Activated CD4-positive, alpha-beta T cell treated with anti-CD3 and anti-CD28 coated beads for 4 hours (primary cell): ENCODE data around the gene DDX59.
"Not testable (repeated sequence)": the region's sequence is repeated elsewhere in the genome, so short reads cannot be mapped to it uniquely, and the experiment has no call there.

Experiments
- DNase-seq, 2 donors: peaks; one replicate each; pipeline ENCODE4 v3.0.0-alpha.2; 2020

The DDX59 gene

DNA sequence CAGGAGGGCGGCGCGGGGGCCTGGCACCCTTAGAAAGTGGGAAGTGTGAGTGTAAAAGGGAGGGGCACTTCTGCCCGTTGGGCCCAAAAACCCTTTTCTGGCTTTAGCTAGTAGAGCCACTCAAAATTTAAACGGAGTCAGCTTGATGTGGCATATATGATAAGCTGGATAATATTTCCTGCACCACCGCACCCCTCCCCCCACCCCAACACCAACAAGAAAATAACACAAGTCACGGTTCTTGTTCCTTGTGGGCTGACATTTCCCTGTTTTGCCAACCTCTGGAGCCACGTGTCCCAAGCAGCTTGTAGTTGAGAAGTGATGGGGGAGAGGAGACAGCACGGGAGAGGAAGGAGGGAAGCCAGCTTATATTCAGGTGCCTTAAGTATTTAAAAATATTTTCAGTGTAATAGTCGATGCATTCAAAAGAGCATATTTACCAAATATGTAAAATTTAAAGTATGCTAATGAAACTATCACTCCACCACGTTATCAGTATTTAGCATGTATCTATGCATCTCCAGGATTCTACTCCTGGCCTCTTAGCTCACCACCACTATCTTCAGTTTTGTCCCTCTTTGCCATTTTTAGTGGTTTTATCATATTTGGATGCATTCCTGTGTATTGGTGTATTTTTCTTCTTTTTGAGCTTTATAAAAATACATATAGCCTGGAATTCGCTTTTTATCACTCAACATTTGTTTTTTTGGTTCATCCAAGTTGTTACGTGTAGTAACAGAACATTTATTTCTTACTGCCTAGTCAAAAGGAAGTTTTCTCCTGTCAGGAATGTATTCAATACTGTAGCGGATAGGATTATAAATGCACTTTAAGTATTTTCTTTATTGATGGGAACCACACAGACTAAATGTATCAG is 773 bp upstream of the DDX59 start:
- DNase-seq = no peak

DNA sequence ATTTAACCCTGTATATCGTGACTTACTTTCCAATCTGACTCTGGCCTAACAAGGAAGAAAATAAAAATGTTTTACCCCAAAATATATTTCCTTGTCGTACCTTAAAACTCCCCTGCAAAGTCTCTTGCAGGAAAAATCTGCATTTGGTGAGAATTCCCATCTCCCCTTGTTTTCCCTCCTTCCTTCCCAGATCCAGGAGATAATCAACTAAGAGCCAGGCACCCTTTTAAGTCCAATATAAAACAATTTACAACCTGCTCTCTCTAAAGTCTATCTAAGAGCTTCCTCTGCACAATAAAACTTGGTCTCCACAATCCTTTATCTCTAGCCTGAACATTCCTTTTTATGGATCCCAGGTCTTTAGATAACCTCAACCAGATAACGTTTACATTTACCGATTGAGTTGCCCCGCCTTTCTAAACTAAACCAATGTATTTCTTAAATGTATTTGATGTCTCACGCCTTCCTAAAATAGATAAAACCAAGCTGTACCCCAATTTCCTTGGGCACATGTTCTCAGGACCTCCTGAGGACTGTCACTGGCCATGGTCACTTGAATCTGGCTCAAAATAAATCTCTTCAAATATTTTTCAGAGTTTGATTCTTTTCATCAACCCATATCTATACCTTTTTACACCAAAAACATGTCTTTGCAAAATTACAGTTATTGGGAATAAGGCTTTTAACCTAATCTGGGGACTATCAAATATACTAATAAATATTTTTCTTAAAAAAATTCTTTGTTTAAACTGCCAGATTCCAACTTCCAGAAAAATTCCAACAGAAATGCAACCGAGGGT is 993 bp downstream of the DDX59 start:
- no peak for DNase-seq

DNA sequence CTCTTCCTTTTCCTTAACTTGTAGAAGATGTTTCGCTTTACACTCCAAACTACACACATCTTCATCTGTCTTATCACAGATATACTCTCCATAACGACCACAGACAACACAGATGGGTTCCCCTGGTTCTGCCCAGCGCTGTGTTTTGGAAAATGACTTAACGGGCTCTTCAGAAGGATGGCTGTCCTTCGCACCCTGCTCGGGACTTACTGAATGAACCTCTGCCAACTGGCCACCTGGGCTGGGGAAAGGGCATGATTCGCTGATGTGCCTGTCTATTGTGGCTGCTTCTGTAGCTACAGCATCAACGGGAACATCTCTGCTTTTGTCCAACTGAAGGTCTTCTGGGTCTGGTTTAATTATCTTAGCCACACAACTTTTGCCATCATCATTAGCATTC is 3.4 kb downstream of the DDX59 start:
- no peak for DNase-seq

DNA sequence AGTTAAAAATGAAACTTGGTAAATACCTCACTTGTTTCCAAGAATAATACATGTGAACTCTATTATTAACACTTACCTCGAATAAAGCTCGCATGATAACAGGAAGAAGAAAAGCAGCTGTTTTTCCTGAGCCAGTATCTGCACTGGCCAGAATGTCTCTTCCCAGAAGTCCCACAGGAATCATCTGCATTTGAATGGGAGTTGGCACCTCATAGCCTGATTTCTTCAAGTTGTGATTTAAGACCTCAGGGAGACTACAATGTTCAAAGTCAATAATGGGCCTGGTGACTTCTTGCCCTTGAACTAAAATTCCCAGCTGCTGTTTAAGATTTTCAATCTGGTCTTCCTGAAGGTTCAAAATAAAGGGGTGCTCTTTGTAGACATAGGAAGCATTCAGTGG is 3.8 kb downstream of the DDX59 start:
- DNase-seq = no peak

DNA sequence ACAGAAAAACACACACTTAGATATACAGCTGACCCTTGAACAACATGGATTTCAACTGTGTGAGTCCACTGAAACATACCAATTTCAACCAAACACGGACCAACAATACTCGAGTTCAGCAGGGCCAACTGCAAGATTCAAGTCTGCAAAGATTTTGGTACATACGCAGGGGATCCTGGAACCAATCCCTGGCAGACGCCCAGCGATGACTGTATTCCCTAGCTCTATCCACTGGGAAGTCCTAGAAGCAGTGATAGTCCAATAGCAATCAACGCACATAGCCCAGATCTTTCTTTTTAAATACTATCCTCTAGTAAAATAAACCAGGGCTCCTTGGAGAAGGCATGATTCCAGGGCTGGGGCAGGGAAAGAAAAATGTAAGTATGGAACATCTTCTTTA is 9.0 kb downstream of the DDX59 start:
- no peak for DNase-seq

DNA sequence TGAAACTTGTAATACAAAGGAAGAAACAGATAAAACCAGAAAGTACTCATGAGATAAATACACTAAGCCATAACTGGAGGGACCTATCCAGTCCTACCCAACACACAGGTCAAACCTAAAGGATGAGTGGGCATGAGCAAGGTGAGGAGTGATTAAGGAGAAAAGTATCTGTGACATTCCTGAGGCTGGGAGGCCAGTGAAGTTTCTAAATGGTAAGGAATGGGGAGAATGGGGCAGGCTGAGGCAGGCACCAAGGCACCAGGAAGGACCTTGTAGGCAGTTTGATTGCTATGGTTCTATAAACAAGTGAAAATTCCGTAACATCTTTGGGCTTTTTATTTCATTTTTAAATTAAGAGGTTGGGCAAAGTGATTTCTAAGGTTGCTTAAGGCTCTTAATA is 10.4 kb downstream of the DDX59 start:
- DNase-seq = no peak

DNA sequence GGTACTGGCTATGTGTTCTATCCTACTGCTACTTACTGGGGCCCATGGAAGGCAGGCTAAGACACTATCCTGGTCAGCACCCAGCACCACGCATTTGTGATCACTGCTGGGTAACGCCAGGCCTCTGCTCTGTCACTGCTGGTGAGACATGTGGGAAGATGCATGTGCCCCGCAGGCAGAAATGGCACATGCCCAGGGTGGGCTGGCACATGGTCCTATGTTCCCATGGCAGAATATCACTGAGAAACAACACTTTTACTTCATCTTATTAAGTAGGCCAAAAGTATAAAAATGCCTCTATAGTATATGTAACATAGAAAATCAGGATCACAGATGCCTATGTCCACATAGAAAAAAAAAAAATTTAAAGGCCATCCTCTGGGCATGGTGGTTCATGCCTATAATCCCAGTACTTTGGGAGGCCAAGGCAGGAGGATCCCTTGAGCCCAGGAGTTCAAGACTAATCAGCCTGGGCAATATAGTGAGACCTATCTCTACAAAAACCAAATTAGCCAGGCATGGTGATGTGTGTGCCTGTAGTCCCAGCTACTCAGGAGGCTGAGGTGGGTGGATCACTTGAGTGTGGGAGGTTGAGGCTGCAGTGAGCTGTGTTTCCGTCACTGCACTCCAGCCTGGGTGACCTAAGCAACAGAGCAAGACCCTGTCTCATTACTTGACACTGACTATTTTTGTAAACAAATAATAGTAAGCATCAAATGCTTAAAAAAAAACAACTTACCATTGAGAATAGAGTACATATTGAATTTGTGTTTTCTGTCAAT is 11.5 kb downstream of the DDX59 start:
- DNase-seq = no peak

DNA sequence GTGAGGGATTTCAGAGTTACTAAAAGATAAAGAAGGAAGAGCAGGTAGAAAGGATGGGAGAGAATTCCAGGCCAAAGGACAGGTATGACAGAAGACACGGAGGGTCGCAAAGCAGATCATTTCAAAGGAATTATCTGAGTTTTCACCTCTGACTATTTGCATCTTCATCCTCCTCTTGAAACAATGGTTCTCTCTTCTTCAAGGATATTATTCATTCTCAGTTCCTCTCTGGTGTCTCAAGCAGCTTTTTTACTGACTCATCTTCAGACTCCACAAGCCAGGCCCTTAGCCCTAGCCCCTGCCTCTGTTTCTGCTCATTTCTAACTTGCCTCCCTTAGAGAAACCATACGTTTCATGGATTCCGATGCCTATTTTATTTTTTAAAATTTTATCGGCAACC is 15.0 kb downstream of the DDX59 start:
- no peak for DNase-seq

DNA sequence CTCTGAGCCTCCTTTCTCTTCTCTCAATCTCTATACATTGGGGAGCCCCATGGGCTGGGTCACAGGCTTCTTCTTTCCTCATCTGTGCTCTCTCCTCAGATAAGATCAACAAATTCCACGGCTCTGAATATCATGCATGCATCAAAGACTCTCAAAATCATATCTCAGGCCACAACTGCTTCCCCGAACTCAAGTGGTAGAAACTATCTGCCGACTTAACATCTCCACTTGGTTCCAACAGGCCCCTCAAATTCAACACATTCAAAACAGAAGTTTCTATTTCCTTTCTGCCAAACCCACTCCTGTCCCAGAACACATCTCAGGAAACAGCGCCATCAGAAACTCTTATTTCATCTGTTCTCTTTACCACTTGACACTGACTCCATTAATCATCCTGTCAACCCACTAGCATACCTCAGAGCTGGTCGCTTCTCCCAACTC is 16.7 kb downstream of the DDX59 start:
- DNase-seq = no peak

DNA sequence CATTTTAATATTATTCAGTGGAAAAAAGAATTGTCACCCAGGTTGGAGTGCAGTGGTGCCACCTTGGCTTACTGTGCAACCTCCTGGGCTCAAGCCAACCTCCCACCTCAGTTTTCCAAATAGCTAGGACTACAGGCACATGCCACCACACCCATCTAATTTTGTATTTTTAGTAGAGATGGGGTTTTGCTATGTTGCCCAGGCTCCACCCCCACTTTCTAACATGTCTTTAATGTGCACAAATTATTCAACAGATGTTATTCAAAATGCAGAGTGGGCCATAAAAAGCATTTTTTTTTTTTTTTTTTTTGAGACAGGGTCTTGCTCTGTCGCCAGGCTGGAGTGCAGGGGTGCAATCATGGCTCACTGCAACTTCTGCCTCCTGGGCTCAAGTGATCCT is 17.3 kb downstream of the DDX59 start:
- DNase-seq = no peak

DNA sequence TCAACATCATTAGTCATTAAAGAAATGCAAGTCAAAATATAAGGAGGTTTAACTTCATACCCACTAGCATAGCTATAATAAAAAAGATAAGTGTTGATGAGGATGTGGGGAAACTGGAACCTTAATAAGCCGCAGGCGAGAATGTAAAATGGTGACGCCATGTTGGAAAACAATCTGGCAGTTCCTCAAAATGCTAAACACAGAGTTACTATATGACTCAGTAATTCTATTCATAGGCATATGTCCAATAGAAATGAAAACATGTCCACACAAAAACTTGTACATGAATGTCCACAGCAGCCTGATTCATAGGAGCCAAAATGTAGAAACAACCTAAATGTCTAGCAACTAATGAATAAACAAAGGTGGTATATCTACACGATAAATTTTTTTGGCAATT is 23.2 kb downstream of the DDX59 start:
- DNase-seq = no peak

DNA sequence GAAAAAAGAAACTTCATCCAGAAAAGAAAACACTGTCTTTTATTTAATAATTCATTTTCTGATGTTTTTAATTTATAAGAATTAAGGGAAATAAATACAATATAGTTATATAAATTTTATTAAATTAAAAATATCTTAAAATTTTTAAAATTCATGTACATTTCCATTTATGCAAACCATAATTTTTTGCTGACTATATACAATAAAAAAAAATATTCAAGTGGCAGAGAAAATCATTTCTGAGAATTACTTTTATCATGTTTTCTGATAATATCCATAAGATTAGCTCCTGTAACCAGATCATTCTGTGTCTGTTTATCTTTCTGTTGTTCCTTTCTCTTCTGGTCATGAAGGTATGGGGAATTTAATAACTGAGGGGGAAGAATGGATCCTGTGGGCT is 25.7 kb downstream of the DDX59 start:
- DNase-seq = no peak

DNA sequence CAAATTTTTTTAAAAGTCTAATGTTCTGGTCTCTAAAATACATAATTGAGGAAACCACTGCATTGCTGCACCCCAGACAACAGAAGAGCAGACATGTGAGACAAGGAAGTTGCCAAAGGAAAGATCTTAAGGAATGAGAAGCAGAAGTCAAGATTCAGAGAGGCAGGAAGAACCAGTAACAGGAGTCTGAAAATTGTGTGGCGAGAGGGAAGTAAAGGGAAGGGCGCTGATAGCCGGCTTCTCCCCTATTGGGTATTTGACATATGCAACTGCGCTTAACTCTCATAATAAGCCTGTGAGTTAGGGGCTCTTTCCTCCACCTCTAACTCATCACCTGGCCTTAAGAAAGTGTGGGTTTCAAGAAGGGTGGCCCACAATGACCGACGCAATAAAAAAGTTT is 27.2 kb downstream of the DDX59 start:
- DNase-seq = no peak

DNA sequence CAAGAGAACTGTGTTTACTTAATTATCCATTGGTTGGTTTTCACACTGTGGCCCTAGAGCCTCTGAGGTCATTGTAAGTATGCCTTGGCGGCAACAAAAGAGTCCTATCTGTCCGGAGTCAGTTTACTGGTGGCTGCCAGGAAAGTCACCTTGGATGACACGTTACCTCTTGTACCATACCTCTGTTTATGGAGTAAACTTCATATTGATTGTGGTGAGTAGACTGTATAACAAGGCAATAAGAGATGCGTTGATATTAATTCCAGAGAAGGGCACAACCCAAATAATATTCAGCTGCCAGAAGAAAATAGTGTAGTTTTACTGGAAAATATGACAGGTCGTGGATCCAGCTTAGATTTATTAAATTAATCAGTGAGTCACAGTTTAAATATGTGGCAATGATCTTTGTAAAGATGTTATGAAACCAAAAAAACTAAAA is 28.7 kb downstream of the DDX59 start:
- DNase-seq = no peak

DNA sequence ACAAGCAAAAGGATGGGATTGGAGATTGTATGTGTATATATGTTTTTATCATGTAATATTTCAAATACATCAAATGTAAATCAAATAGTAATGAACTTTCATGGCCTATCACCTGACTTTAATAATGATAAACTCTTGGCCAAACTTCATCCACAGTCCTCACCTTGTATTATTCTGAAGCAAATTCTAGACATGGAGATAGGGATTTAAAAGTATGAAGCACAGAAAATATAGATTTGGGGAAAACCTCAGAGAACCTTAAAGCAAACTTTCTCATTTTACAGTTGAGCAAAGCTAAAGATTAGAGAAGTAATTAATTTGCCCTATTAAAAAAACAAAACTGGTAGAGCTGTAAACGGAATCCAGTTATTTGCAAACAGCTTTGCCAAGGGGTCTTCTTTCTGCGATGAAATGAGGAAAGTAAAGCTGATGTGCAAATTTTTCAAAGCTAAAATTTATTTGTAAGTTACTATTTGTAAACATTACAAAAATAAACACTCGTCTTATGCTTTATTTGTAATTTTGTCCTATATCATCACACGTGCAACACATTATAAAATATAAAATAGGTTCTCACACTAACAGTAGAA is 29.2 kb downstream of the DDX59 start:
- no peak for DNase-seq

DNA sequence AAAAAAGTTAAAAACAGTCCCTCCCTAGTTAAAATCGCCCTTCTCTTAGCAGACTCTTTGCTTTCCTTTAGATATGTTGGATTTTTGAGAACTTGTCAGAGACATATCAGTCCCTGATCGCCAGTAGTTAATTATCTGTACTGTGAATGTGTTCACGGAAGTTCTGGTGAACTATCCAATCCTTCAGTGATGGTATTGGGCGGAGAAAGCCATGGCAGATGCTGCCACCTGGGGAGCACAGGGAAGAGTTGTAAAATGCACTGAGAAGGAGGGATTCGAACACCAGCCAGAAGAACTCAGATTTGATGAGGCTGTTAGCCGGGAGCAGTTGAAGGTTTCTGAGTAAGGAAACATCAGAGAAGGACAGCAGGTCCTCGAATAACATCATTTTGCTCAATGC is 31.6 kb downstream of the DDX59 start:
- DNase-seq = no peak

DNA sequence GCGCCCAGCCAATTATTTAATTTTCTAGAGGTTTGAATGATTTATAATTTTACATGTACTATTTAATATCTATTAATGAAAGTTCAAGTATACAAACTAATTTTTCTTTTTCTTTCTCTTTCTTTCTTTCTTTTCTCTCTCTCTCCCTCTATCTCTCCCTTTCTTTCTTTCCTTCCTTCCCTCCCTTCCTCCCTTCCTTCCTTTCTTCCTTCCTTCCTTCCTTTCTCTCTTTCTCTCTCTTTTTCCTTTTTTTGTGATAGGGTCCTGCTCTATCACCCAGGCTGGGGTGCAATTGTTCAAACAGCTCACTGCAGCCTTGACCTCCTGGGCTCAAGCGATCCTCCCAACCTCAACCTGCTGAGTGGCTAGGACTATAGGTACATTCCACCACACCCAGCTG is 33.0 kb downstream of the DDX59 start:
- DNase-seq = no peak

DNA sequence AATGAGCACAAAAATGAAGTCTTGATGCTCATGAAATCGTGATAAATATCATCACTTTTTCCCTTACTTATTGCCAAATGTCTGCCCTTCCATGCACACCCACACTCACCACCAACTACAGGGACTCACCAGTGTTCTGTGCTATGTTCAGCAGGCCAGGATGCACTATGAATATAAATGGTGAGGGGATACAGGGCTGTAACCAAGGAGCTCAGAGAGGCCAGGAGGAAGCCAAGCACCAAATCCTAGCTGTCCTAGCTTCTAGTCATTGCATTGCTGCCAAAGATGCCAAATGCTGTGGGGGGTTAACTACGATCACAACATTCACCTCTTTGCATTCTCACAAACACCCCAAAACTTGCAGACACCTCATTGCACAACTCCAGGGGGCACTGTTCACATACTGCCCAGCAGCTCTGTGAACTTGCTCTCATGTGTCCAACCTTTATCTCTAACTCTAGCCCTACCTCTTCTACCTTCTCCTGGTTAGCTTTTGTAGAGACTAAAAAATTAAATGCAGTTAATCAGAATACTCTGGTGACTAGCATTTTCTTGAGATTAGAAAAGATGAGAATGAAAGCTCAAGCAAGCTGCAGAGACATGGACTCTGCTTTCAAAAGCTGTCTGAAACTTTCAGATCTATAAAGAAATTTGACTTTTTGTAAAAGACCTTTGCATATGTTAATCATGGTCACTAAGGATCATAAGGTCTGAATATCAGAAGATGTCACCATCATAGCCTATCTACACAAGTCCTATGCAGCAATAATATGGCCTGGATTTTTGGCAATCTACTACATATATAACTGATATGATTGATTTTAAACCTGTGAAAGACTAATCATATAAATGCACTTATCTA is 35.2 kb downstream of the DDX59 start:
- DNase-seq = no peak

DNA sequence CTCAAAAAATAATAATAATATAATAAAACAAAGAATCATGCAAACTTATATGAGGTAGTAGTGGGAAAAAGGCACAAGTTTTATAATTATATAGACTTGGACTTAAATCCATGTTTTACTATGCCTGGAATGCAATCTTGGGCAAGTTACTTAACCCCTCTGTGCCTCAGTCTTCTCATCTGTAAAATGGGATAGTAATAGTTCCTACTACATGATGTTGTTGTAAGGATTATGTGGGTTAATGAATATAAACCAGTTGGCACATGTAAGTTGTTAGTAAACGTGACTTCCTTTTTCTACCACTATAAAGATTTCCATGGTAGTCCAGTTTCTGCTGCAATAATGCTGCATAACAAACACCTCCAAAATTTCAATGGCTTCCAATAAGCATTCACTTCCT is 38.3 kb downstream of the DDX59 start:
- no peak for DNase-seq

DNA sequence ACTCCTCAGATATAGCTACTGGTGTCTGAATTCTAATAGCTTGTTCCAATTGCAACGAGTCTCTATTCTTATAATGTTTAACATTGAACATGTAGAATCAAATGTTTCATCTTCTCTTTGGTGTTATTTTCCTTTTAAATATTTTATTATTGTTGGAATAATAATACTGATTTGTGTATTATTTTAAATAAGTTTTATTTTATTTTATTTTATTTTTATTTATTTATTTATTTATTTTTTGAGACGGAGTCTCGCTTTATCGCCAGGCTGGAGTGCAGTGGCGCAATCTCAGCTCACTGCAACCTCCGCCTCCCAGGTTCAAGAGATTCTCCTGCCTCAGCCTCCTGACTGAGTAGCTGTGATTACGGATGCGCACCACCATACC is 39.2 kb downstream of the DDX59 start:
- DNase-seq = not testable (repeated sequence)

DNA sequence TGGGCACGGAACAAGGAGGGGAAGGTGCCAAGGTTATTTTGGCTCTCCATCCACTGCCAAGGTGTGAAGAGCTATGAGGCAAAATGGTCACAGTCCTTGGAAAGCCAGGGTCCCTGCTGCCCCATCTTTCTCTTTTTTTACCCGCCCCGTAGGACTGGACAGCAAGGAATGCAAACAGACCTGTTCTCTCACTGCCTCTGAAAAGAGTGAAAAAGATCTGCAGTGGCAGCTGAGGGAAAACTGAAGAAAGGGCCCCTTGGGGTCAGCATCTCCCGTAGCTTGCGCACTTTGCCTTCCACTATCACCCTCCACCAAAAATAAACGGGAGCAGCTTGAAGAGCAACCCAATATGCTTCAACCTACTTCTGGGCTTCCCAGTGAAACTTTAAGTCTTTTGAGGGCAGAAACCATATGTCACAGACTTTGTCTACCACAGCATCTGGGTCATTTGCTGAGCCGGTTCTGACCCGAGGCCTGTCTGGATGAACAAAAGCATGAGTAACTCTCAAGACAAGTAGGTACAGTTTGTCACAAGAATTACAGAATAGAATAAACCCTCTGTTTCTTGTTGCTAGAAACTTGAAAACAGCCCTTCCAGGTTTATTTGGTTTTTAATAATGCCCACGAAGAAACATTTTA is 39.7 kb downstream of the DDX59 start:
- no peak for DNase-seq
